HepG2 (cell line): Measurements from ENCODE around the gene ANAPC16. TPM values are rescaled to one million over a fixed set of nuclear protein-coding genes. Genes with fewer than 3 reads are reported as not detected.

Experiments
- BRCA1 ChIP-seq: sonication (generic); formaldehyde crosslinking; IDR thresholded peaks from 2 replicates; pipeline ENCODE4 v1.4.0; 2020; ENCODE audit warnings: missing genetic modification reagents
- BRD4 ChIP-seq: sonication (generic); formaldehyde crosslinking; IDR thresholded peaks from 2 replicates; pipeline ENCODE4 v1.4.0; 2020; ENCODE audit warnings: missing genetic modification reagents
- CEBPG ChIP-seq: IDR thresholded peaks from 2 replicates; pipeline ENCODE4 v1.6.1; 2016
- DNMT3B ChIP-seq: conservative IDR thresholded peaks from 2 replicates; pipeline ENCODE4 v1.6.1; 2016; ENCODE audit warnings: missing biosample characterization, control low read depth
- ERF ChIP-seq: IDR thresholded peaks from 2 replicates; pipeline ENCODE4 v1.6.1; 2018; ENCODE audit warnings: missing biosample characterization, missing genetic modification reagents
- GATAD1 ChIP-seq: IDR thresholded peaks from 2 replicates; pipeline ENCODE4 v1.6.1; 2016; ENCODE audit warnings: missing genetic modification reagents, missing compliant biosample characterization
- GATAD2A ChIP-seq: IDR thresholded peaks from 2 replicates; pipeline ENCODE4 v1.6.1; 2016
- IKZF5 ChIP-seq: IDR thresholded peaks from 2 replicates; pipeline ENCODE4 v1.6.1; 2018; ENCODE audit warnings: missing genetic modification reagents, mild to moderate bottlenecking, missing compliant biosample characterization
- MIXL1 ChIP-seq: IDR thresholded peaks from 2 replicates; pipeline ENCODE4 v1.6.1; 2016
- NBN ChIP-seq: fragments of 450-650 bp; conservative IDR thresholded peaks from 2 replicates; pipeline ENCODE4 v1.6.1; 2017
- NR2C2 ChIP-seq: sonication (generic); formaldehyde crosslinking; IDR thresholded peaks from 2 replicates; pipeline ENCODE4 v1.4.0; 2020; ENCODE audit warnings: missing genetic modification reagents, mild to moderate bottlenecking, moderate library complexity, borderline replicate concordance
- PHF20 ChIP-seq: sonication (generic); formaldehyde crosslinking; IDR thresholded peaks from 2 replicates; pipeline ENCODE4 v1.5.0; 2020; ENCODE audit warnings: mild to moderate bottlenecking, missing genetic modification reagents
- SAFB2 ChIP-seq: sonication (generic); formaldehyde crosslinking; IDR thresholded peaks from 2 replicates; pipeline ENCODE4 v1.5.1; 2020; ENCODE audit warnings: missing genetic modification reagents, low read depth, mild to moderate bottlenecking, borderline replicate concordance
- SNAPC2 ChIP-seq: sonication (generic); formaldehyde crosslinking; IDR thresholded peaks from 2 replicates; pipeline ENCODE4 v1.8.1; 2022; ENCODE audit warnings: mild to moderate bottlenecking, missing genetic modification reagents
- SPEN ChIP-seq: sonication (generic); formaldehyde crosslinking; IDR thresholded peaks from 2 replicates; pipeline ENCODE4 v1.5.1; 2020; ENCODE audit warnings: low read depth, mild to moderate bottlenecking, missing genetic modification reagents
- SRSF9 ChIP-seq: fragments of 200-400 bp; formaldehyde crosslinking; IDR thresholded peaks from 2 replicates; pipeline ENCODE4 v1.6.1; 2018; ENCODE audit warnings: borderline replicate concordance, mild to moderate bottlenecking, low read depth, low read length; ENCODE audit not compliant: insufficient read depth, poor library complexity, severe bottlenecking
- YY1 ChIP-seq: IDR thresholded peaks from 2 replicates; pipeline ENCODE4 v1.6.1; 2011; ENCODE audit warnings: low read length, low read depth, moderate library complexity, mild to moderate bottlenecking; ENCODE audit not compliant: insufficient read depth, insufficient replicate concordance
- ZBTB8A ChIP-seq: sonication (generic); formaldehyde crosslinking; IDR thresholded peaks from 2 replicates; pipeline ENCODE4 v1.4.0; 2020; ENCODE audit warnings: mild to moderate bottlenecking, low read depth, missing genetic modification reagents, borderline replicate concordance
- ZFP1 ChIP-seq: IDR thresholded peaks from 2 replicates; pipeline ENCODE4 v1.6.1; 2016
- ZNF232 ChIP-seq: sonication (generic); formaldehyde crosslinking; IDR thresholded peaks from 2 replicates; pipeline ENCODE4 v1.4.0; 2020; ENCODE audit warnings: missing genetic modification reagents, borderline replicate concordance
- ZNF318 ChIP-seq: sonication (generic); formaldehyde crosslinking; IDR thresholded peaks from 2 replicates; pipeline ENCODE4 v1.4.0; 2020; ENCODE audit warnings: mild to moderate bottlenecking, missing genetic modification reagents
- ZNF660 ChIP-seq: sonication (generic); formaldehyde crosslinking; IDR thresholded peaks from 2 replicates; pipeline ENCODE4 v1.5.1; 2020; ENCODE audit warnings: mild to moderate bottlenecking, low read depth, missing genetic modification reagents, borderline replicate concordance
- ZSCAN25 ChIP-seq: sonication (generic); formaldehyde crosslinking; IDR thresholded peaks from 2 replicates; pipeline ENCODE4 v1.8.0; 2022; ENCODE audit warnings: mild to moderate bottlenecking, missing genetic modification reagents
- polyA plus RNA-seq, 8 experiments: library from polyadenylated mRNA; depleted of rRNA in 3 of 8; stranded (reverse) in 7 of 8; unstranded in 1 of 8; fragments of >200 nt; fragmentation: Illumina TruSeq in 4 of 8; extraction: Trizol in 4 of 8; gene quantifications; 2 replicates each; pipeline versions ENCODE4 v1.2.1 to v1.2.3, GENCODE V29; 2011 to 2016; ENCODE audit warnings: low read depth in 4 of 8, missing spikeins in 1 of 8, mixed read lengths in 1 of 8; ENCODE audit not compliant: insufficient read depth in 1 of 8
- total RNA-seq, 5 experiments: library from RNA; depleted of rRNA; stranded (reverse); fragments of >200 nt; fragmentation: Illumina TruSeq; extraction: Trizol; gene quantifications; 2 replicates each; pipeline ENCODE4 v1.2.3, GENCODE V29; 2016; ENCODE audit warnings: low read depth in 1 of 5

Gene ANAPC16
- total and polyA plus RNA-seq, 2 of the 13 experiments (the other 11 are each of a cell fraction or from before 2014, with no cell fraction given), result 74.8 to 89.4 TPM

- TF ChIP-seq IKZF5 (CRISPR knock-in tag) (peak; percentile 82), ZNF660 (CRISPR knock-in tag) (no peak), NBN (no peak), ZNF318 (CRISPR knock-in tag) (0 out of 2 replicates have a peak, but pooled peaks have one; percentile 4), MIXL1 (CRISPR knock-in tag) (0 out of 2 replicates have a peak, but pooled peaks have one; percentile 42), ZSCAN25 (CRISPR knock-in tag) (peak; percentile 96), YY1 (peak; percentile 7), ZFP1 (peak; percentile 84), SAFB2 (CRISPR knock-in tag) (peak; percentile 43; the same call in 1 of the 2 replicates), NR2C2 (CRISPR knock-in tag) (peak; percentile 95), DNMT3B (CRISPR knock-in tag) (peak; percentile 61), ERF (CRISPR knock-in tag) (peak; percentile 91), SRSF9 (no peak), GATAD2A (CRISPR knock-in tag) (peak; percentile 67), CEBPG (CRISPR knock-in tag) (peak; percentile 33), SNAPC2 (no peak), GATAD1 (0 out of 2 replicates have a peak, but pooled peaks have one; percentile 33), PHF20 (CRISPR knock-in tag) (0 out of 2 replicates have a peak, but pooled peaks have one; percentile 44), ZBTB8A (CRISPR knock-in tag) (no peak), BRD4 (CRISPR knock-in tag) (0 out of 2 replicates have a peak, but pooled peaks have one; percentile 15), ZNF232 (CRISPR knock-in tag) (no peak), BRCA1 (CRISPR knock-in tag) (no peak), SPEN (CRISPR knock-in tag) (peak; percentile 27)
Measured at GRCh38 chr10:72260239-72260975, 44.6 kb downstream of the ANAPC16 start (continued).
